Thoracic aorta (tissue), 2 donors: ENCODE data around the gene PCSK2. TPM values are rescaled to one million over a fixed set of nuclear protein-coding genes. Genes with fewer than 3 reads are reported as not detected.

ENCODE experiments used
- ATAC-seq: fragments of 150-250 bp; one replicate; pipeline ENCODE4 v1.8.0; 2017; ENCODE audit warnings: low read depth; ENCODE audit not compliant: insufficient number of reproducible peaks, low FRiP score
- DNase-seq: peaks from one replicate; pipeline ENCODE4 v3.0.0-alpha.2; 2020; ENCODE audit warnings: low spot score
- H3K27ac ChIP-seq, 2 donors: fragments of 200-600 bp; sonication (generic); 1 replicate in 1 of 2; 2 replicates in 1 of 2; pipeline ENCODE4 v1.5.1; 2016; ENCODE audit warnings: mild to moderate bottlenecking in 2 of 2, moderate library complexity in 2 of 2
- H3K27me3 ChIP-seq: fragments of 200-600 bp; sonication (generic); replicated peaks from 2 replicates; pipeline ENCODE4 v1.6.0; 2016; ENCODE audit warnings: mild to moderate bottlenecking; ENCODE audit not compliant: insufficient read depth
- H3K36me3 ChIP-seq: fragments of 200-600 bp; sonication (generic); one replicate; pipeline ENCODE4 v1.5.1; 2016
- H3K4me1 ChIP-seq, 2 donors: fragments of 200-600 bp; sonication (generic); 1 replicate in 1 of 2; 2 replicates in 1 of 2; pipeline versions ENCODE4 v1.5.1 to v1.6.0; 2016; ENCODE audit warnings: low read depth in 2 of 2, mild to moderate bottlenecking in 1 of 2; ENCODE audit not compliant: control insufficient read depth in 1 of 2
- H3K4me3 ChIP-seq: fragments of 200-600 bp; sonication (generic); 2 replicates; pipeline ENCODE4 v1.5.1; 2016; ENCODE audit warnings: mild to moderate bottlenecking
- H3K9me3 ChIP-seq: fragments of 200-600 bp; sonication (generic); 2 replicates; pipeline ENCODE4 v1.5.1; 2016
- CTCF ChIP-seq: fragments of 200-600 bp; sonication (generic); IDR thresholded peaks from one replicate; pipeline ENCODE4 v1.5.1; 2019; ENCODE audit warnings: antibody characterized with exemption
- total RNA-seq, 2 donors: library from RNA; depleted of rRNA; stranded (reverse); fragments of >200 nt; gene quantifications; one replicate each; pipeline versions ENCODE4 v1.1.0 to v1.2.3, GENCODE V29; 2016

PCSK2 gene
- total RNA-seq, 2 donors from 2014 or later: 1.2 to 16.2 TPM

DNA sequence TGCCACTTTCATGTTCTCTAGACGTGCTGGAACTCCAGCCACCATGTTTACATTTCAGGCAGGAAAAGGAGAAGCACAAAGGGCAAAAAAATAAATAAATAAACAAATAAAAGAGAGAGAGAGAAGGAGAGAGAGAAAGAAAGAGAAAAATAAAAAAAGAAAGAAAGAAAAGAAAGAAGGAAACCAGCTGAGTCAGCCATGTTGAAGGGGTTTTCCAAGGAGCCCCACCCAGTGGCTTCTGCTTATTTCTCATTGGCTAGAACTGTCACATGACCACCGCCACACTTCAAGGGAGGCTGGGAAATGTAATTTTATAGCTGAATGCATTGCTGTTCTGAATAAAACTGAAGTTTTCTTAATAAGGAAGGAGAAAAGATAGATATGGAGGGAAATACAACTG lies 233.3 kb downstream of the PCSK2 start:
- Histone ChIP-seq H3K9me3 (no peaks in the 10 kb centered on the region), H3K27me3 (peaks cover 3% of the 10 kb centered on the region), H3K36me3 (no peaks in the 10 kb centered on the region), H3K4me1 (no peaks in the 10 kb centered on the region), H3K4me3 (no peak overlapping the region), H3K27ac (no peak overlapping the region)
- TF ChIP-seq CTCF: no peak
- ATAC-seq (no peak), DNase-seq (no peak)

DNA sequence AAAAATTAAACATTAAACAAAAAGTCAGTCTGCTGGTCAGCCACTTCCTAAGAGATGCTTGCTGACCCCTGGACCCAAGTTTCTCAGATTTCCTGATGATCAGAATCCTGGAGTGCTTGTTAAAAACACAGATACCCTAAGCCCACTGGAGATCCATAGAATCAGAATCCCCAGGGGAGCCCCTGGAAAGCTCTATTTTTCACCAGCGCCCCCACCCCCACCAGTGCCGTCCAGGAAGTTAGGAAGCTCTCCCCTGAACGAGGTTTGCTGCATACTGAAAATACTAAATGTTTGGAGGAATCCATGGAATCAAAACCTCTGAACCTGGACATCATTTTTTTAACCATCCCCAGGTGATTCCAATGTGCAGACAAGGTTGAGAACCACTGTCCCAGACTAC lies 235.1 kb downstream of the PCSK2 start:
- Histone ChIP-seq H3K4me3 (no peak overlapping the region), H3K36me3 (no peaks in the 10 kb centered on the region), H3K9me3 (no peaks in the 10 kb centered on the region), H3K27me3 (peaks cover 3% of the 10 kb centered on the region), H3K4me1 (no peaks in the 10 kb centered on the region), H3K27ac (no peak overlapping the region)
- TF ChIP-seq CTCF: no peak
- DNase-seq: no peak
- no peak for ATAC-seq

- DNase-seq: no peak
- H3K27ac ChIP-seq: no peak overlapping the region
- no peak for TF ChIP-seq CTCF
Observed at GRCh38 chr20:17463711-17464110, 236.9 kb downstream of the PCSK2 start.

DNA sequence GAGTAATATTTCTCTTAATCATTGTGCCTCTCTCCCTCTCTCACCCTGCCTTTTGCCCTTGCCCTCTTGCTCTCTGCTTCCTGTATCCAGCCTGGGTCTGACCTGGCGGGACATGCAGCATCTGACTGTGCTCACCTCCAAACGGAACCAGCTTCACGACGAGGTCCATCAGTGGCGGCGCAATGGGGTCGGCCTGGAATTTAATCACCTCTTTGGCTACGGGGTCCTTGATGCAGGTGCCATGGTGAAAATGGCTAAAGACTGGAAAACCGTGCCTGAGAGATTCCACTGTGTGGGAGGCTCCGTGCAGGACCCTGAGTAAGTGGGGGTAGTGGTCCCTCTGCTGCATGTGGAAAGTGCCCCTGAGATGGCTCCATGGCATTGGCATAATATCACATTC lies 238.4 kb downstream of the PCSK2 start:
- Histone ChIP-seq H3K4me1 (no peaks in the 10 kb centered on the region), H3K4me3 (no peak overlapping the region), H3K36me3 (no peaks in the 10 kb centered on the region), H3K27ac (no peak overlapping the region), H3K9me3 (no peaks in the 10 kb centered on the region), H3K27me3 (no peaks in the 10 kb centered on the region)
- no peak for DNase-seq
- ATAC-seq: no peak
- no peak for TF ChIP-seq CTCF

More at GRCh38 chr20:17463711-17464110, 236.9 kb downstream of the PCSK2 start:
- ATAC-seq: no peak
- no peaks in the 10 kb centered on the region for H3K4me1 ChIP-seq
- no peaks in the 10 kb centered on the region for H3K9me3 ChIP-seq
- no peak overlapping the region for H3K4me3 ChIP-seq
- peaks cover 3% of the 10 kb centered on the region for H3K27me3 ChIP-seq
- no peaks in the 10 kb centered on the region for H3K36me3 ChIP-seq

DNA sequence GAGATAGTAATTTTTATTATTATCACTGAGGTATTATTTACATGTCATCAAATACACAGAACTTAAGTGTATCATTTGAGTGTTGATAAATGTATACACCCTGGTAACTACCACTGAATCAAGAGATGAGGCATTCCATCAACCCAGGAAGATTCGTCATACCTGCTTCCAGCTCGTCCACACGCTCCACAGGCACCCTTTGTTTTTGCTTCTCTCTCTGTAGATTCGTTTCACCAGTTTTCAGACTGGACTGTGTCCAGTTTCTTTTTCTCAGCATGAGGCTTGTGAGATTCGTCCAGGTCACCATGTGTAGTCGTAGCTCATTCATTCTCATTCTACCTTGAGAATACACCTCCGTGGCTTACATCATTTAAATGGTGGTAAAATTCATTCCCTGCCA lies 239.8 kb downstream of the PCSK2 start:
- Histone ChIP-seq H3K9me3 (no peaks in the 10 kb centered on the region), H3K4me3 (no peak overlapping the region), H3K36me3 (no peaks in the 10 kb centered on the region), H3K27me3 (no peaks in the 10 kb centered on the region), H3K4me1 (no peaks in the 10 kb centered on the region), H3K27ac (no peak overlapping the region)
- no peak for ATAC-seq
- no peak for TF ChIP-seq CTCF
- DNase-seq: no peak
